Body of pancreas (tissue), 4 donors: ENCODE results near the gene GALM. TPM values are rescaled to one million over a fixed set of nuclear protein-coding genes. Genes with fewer than 3 reads are reported as not detected.

Source experiments
- ATAC-seq: fragments of 150-250 bp; one replicate; pipeline ENCODE4 v1.9.1; 2016
- DNase-seq, 4 donors: peaks; one replicate each; pipeline ENCODE4 v3.0.0-alpha.2; 2019
- H3K27ac ChIP-seq, 4 donors: fragments of 200-600 bp; sonication (generic); 1 replicate in 3 of 4; 2 replicates in 1 of 4; pipeline versions ENCODE4 v1.5.1 to v1.6.1; 2016 to 2019; ENCODE audit warnings: mild to moderate bottlenecking in 1 of 4, mixed read lengths in 1 of 4, moderate library complexity in 1 of 4
- H3K27me3 ChIP-seq, 2 donors: fragments of 200-600 bp; sonication (generic); one replicate each; pipeline ENCODE4 v1.6.0; 2016; ENCODE audit warnings: mild to moderate bottlenecking in 1 of 2
- H3K36me3 ChIP-seq, 2 donors: fragments of 200-600 bp; sonication (generic); replicated peaks in 1 of 2; 2 replicates each; pipeline ENCODE4 v1.5.1; 2016; ENCODE audit warnings: low read depth in 2 of 2; ENCODE audit not compliant: insufficient read depth in 1 of 2
- H3K4me1 ChIP-seq: fragments of 200-600 bp; sonication (generic); one replicate; pipeline ENCODE4 v1.6.0; 2016
- H3K4me3 ChIP-seq, 2 donors: fragments of 200-600 bp; sonication (generic); 1 replicate in 1 of 2; 2 replicates in 1 of 2; pipeline ENCODE4 v1.5.1; 2016 to 2019
- H3K9me3 ChIP-seq, 3 donors: fragments of 200-600 bp; sonication (generic); 1 replicate in 2 of 3; 2 replicates in 1 of 3; pipeline ENCODE4 v1.5.1; 2016
- POLR2A ChIP-seq, 3 donors: fragments of 450-650 bp; IDR thresholded peaks; one replicate each; pipeline ENCODE4 v1.6.1; 2016; ENCODE audit warnings: antibody characterized with exemption in 3 of 3, mild to moderate bottlenecking in 2 of 3
- WGBS, 2 donors: methylation state at CpG; one replicate each; pipeline ENCODE4 v1.1.5; 2017; 5-methylcytosine and 5-hydroxymethylcytosine counted together
- intact Hi-C: fragments of 100-400 bp; cut with DNase I; formaldehyde crosslinking; loops from one replicate; pipeline ENCODE4 v1.15.1; 2023
- total RNA-seq, 2 donors: library from RNA; depleted of rRNA; stranded (reverse); fragments of >200 nt; gene quantifications; one replicate each; pipeline ENCODE4 v1.1.0, GENCODE V29; 2016
- TF ChIP-seq, protein P1 (sequence below), 7 experiments: fragments of 450-650 bp in 4 of 7; fragments of 200-600 bp in 3 of 7; sonication (generic) in 3 of 7; IDR thresholded peaks; one replicate each; pipeline ENCODE4 v1.5.1; 2016 to 2019; ENCODE audit warnings: antibody characterized with exemption in 7 of 7

The GALM gene
- total RNA-seq, 2 donors from 2014 or later: 7.5 to 20.4 TPM

GRCh38 chr2:38656866-38657480, 8.9 kb upstream of the GALM start:
- Histone ChIP-seq H3K4me1 (peaks cover 9% of the 10 kb centered on the region), H3K36me3 (no peaks in the 10 kb centered on the region), H3K27ac (no peak overlapping the region), H3K9me3 (no peaks in the 10 kb centered on the region), H3K27me3 (no peaks in the 10 kb centered on the region), H3K4me3 (no peak overlapping the region)
- ATAC-seq (no peak), DNase-seq (no peak)
- intact Hi-C loops: loop anchor here (10.0 kb wide), 1 partner anchor 52 kb away; the partner anchor contains the start of gene HNRNPLL
- 74 to 81% methylated on average over 4 of the region's 4 CpGs for WGBS, 2 donors
- TF ChIP-seq, protein P1, sequence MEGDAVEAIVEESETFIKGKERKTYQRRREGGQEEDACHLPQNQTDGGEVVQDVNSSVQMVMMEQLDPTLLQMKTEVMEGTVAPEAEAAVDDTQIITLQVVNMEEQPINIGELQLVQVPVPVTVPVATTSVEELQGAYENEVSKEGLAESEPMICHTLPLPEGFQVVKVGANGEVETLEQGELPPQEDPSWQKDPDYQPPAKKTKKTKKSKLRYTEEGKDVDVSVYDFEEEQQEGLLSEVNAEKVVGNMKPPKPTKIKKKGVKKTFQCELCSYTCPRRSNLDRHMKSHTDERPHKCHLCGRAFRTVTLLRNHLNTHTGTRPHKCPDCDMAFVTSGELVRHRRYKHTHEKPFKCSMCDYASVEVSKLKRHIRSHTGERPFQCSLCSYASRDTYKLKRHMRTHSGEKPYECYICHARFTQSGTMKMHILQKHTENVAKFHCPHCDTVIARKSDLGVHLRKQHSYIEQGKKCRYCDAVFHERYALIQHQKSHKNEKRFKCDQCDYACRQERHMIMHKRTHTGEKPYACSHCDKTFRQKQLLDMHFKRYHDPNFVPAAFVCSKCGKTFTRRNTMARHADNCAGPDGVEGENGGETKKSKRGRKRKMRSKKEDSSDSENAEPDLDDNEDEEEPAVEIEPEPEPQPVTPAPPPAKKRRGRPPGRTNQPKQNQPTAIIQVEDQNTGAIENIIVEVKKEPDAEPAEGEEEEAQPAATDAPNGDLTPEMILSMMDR (IDR thresholded peaks at IDR 0.05): no peak
- TF ChIP-seq POLR2A (IDR thresholded peaks at IDR 0.05): no peak

DNA sequence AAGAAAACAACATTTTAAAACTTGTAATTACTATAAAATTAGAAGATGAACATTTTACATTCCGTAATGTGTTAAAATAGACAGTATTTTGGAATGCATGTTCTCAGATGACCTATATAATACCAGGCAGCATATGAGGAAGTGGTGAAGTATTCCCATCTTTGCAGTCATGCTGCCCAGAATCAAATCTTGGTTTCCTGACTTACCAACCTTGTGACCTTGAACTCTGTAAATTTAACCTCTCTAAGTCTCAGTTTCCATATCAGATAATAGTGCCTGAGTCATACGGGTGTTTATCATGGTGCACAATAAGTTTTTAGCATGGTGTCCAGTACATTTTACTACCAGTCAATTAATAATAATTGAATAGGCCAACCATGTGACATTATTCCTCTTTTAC, 7.3 kb upstream of the GALM start:
- H3K27ac ChIP-seq: no peak overlapping the region
- DNase-seq: no peak
- 67 to 77% methylated on average over 2 of the region's 2 CpGs for WGBS, 2 donors
- no peaks in the 10 kb centered on the region for H3K4me1 ChIP-seq
- intact Hi-C loops: loop anchor here (10.0 kb wide), 1 partner anchor 54 kb away; the partner anchor contains the start of gene HNRNPLL
- ATAC-seq: no peak
- no peaks in the 10 kb centered on the region for H3K9me3 ChIP-seq
- H3K27me3 ChIP-seq: no peaks in the 10 kb centered on the region
- no peaks in the 10 kb centered on the region for H3K36me3 ChIP-seq
- H3K4me3 ChIP-seq: no peak overlapping the region
- TF ChIP-seq POLR2A (IDR thresholded peaks at IDR 0.05): no peak
- TF ChIP-seq, protein P1 (IDR thresholded peaks at IDR 0.05): no peak

- DNase-seq: no peak
- Histone ChIP-seq H3K4me1 (no peaks in the 10 kb centered on the region), H3K36me3 (no peaks in the 10 kb centered on the region), H3K27me3 (no peaks in the 10 kb centered on the region), H3K4me3 (no peak overlapping the region), H3K27ac (no peak overlapping the region), H3K9me3 (no peaks in the 10 kb centered on the region)
- TF ChIP-seq, protein P1 (IDR thresholded peaks at IDR 0.05): no peak
- TF ChIP-seq POLR2A (IDR thresholded peaks at IDR 0.05): no peak
- ATAC-seq: no peak
- 96 to 98% methylated on average over 2 of the region's 2 CpGs for WGBS, 2 donors
- intact Hi-C loops: loop anchor here (10.0 kb wide), 1 partner anchor 54 kb away; the partner anchor contains the start of gene HNRNPLL
Measured at GRCh38 chr2:38659115-38659514, 6.8 kb upstream of the GALM start.

GRCh38 chr2:38660282-38660681, 5.6 kb upstream of the GALM start:
- no peak overlapping the region for H3K4me3 ChIP-seq
- H3K9me3 ChIP-seq: no peaks in the 10 kb centered on the region
- WGBS, 2 donors: 95 to 97% methylated on average over 3 of the region's 3 CpGs
- DNase-seq (no peak), ATAC-seq (no peak)
- H3K36me3 ChIP-seq: no peaks in the 10 kb centered on the region
- no peak for TF ChIP-seq POLR2A (IDR thresholded peaks at IDR 0.05)
- TF ChIP-seq, protein P1 (IDR thresholded peaks at IDR 0.05): no peak
- H3K27me3 ChIP-seq: no peaks in the 10 kb centered on the region
- no peak overlapping the region for H3K27ac ChIP-seq
- intact Hi-C loops: no loop called here
- H3K4me1 ChIP-seq: peaks cover 2% of the 10 kb centered on the region

DNA sequence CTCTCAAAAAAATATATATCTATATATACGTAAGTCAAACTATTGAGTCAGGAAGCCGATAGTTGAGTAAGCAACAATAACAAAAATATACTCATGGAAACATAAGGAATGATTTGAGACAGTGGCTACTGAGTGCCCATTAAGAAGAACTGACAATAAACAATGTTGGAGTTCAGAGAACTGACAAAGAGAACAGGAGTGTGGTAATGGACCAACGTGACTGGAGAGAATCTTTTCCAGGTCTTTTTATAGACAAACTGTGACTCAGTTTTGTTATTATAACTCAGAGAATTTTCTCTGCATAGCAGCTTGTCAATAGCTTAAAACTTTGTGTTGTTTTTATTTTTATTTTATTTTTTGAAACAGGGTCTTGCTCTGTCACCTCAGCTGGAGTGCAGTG, 4.6 kb upstream of the GALM start:
- intact Hi-C loops: no loop called here
- H3K4me1 ChIP-seq: peaks cover 9% of the 10 kb centered on the region
- no peaks in the 10 kb centered on the region for H3K36me3 ChIP-seq
- no peaks in the 10 kb centered on the region for H3K9me3 ChIP-seq
- no peak overlapping the region for H3K27ac ChIP-seq
- H3K27me3 ChIP-seq: no peaks in the 10 kb centered on the region
- WGBS, 2 donors: 82 to 91% methylated on average over 3 of the region's 3 CpGs
- TF ChIP-seq, protein P1 (IDR thresholded peaks at IDR 0.05): no peak
- TF ChIP-seq POLR2A (IDR thresholded peaks at IDR 0.05): no peak
- no peak overlapping the region for H3K4me3 ChIP-seq
- ATAC-seq (no peak), DNase-seq (no peak)
